HCT116 (cell line): ENCODE data around the gene TCEA2. TPM values are rescaled to one million over a fixed set of nuclear protein-coding genes. Genes with fewer than 3 reads are reported as not detected.

Experiments used
- ATAC-seq: fragments of 200-7000 bp; cut with Tn5 transposase; 2 replicates; pipeline ENCODE4 v1.9.1; 2020; ENCODE audit warnings: mild to moderate bottlenecking, moderate library complexity
- BruUV-seq: library from RNA; stranded (reverse); fragments of 400-500 nt; replicated peaks from 2 replicates; lab custom pipeline; 2021; lab: Mats Ljungman, UMichigan
- CTCF ChIA-PET: fragments of 300-600 bp; sonication (Branson Sonifier 250); formaldehyde crosslinking; loops from one replicate; lab custom pipeline; 2021; ENCODE audit warnings: antibody characterized with exemption; lab: Charles Lee
- POLR2A ChIA-PET: fragments of 300-600, 350-600 bp; sonication (Branson Sonifier 250); formaldehyde crosslinking; loops from one replicate; lab custom pipeline; 2021; ENCODE audit warnings: antibody characterized with exemption; lab: Charles Lee
- RAD21 ChIA-PET, 2 experiments: fragments of 300-600 bp; sonication (Branson Sonifier 250); formaldehyde crosslinking; loops; one replicate each; lab custom pipeline; 2023; ENCODE audit warnings: low total read pairs in 2 of 2; ENCODE audit not compliant: uncharacterized antibody in 2 of 2, unreplicated experiment in 2 of 2, low non-redundant PET in 1 of 2; lab: Charles Lee
- DNase-seq: peaks from one replicate; pipeline ENCODE4 v3.0.0-alpha.2; 2010; ENCODE audit warnings: low read depth, low spot score
- H2AFZ ChIP-seq: fragments of 200-600 bp; shearing (Covaris generic), sonication (generic); 2 replicates; pipeline ENCODE4 v1.6.1; 2017; ENCODE audit warnings: low read depth, mixed run types, mixed read lengths, antibody characterized with exemption, low read length; ENCODE audit not compliant: poor library complexity, severe bottlenecking
- H3K27ac ChIP-seq: 2 replicates; pipeline ENCODE4 v1.5.1; 2012; ENCODE audit warnings: low read depth, low read length
- H3K27me3 ChIP-seq: fragments of 200-600 bp; sonication (generic); 2 replicates; pipeline ENCODE4 v1.6.1; 2016; ENCODE audit warnings: mixed run types, low read length, mixed read lengths; ENCODE audit not compliant: insufficient read depth
- H3K36me3 ChIP-seq, 2 experiments: fragments of 200-500 bp in 1 of 2; fragments of 200-600 bp in 1 of 2; sonication (Bioruptor generic) in 1 of 2; sonication (generic) in 1 of 2; 2 replicates each; pipeline versions ENCODE4 v1.5.1 to v1.6.1; 2014 to 2016; ENCODE audit warnings: low read length in 2 of 2, inconsistent platforms in 1 of 2, mixed read lengths in 1 of 2, mixed run types in 1 of 2; ENCODE audit not compliant: insufficient read depth in 2 of 2, control insufficient read depth in 1 of 2
- H3K4me1 ChIP-seq, 2 experiments: fragments of 200-600 bp in 1 of 2; sonication (generic) in 1 of 2; 2 replicates each; pipeline versions ENCODE4 v1.5.1 to v1.6.1; 2012 to 2017; ENCODE audit warnings: low read length in 2 of 2, inconsistent platforms in 1 of 2, mild to moderate bottlenecking in 1 of 2, mixed read lengths in 1 of 2, mixed run types in 1 of 2, moderate library complexity in 1 of 2; ENCODE audit not compliant: insufficient read depth in 2 of 2, control insufficient read depth in 1 of 2
- H3K4me2 ChIP-seq: fragments of 200-600 bp; sonication (generic); 2 replicates; pipeline ENCODE4 v1.6.1; 2017; ENCODE audit warnings: mixed run types, low read length, mixed read lengths
- H3K4me3 ChIP-seq, 2 experiments: fragments of 200-600 bp in 1 of 2; sonication (generic) in 1 of 2; replicated peaks in 1 of 2; 2 replicates each; pipeline ENCODE4 v1.5.1; 2011 to 2016; ENCODE audit warnings: low read length in 2 of 2, control low read depth in 1 of 2, low read depth in 1 of 2, mild to moderate bottlenecking in 1 of 2, mixed read lengths in 1 of 2, mixed run types in 1 of 2
- H3K79me2 ChIP-seq: fragments of 200-600 bp; sonication (generic); 2 replicates; pipeline ENCODE4 v1.6.1; 2017; ENCODE audit warnings: mild to moderate bottlenecking, mixed run types, low read length, moderate library complexity, mixed read lengths; ENCODE audit not compliant: insufficient read depth
- H3K9ac ChIP-seq: fragments of 200-600 bp; sonication (generic); 2 replicates; pipeline ENCODE4 v1.6.1; 2016; ENCODE audit warnings: low read length, mixed read lengths
- H3K9me2 ChIP-seq: fragments of 200-600 bp; sonication (generic), shearing (Covaris generic); 2 replicates; pipeline ENCODE4 v1.6.1; 2017; ENCODE audit warnings: mixed run types, mild to moderate bottlenecking, moderate library complexity; ENCODE audit not compliant: insufficient read depth
- H3K9me3 ChIP-seq, 2 experiments: fragments of 200-500 bp in 1 of 2; fragments of 200-600 bp in 1 of 2; sonication (Bioruptor generic) in 1 of 2; sonication (generic) in 1 of 2; 2 replicates each; pipeline ENCODE4 v1.6.1; 2014 to 2017; ENCODE audit warnings: low read length in 2 of 2, mixed read lengths in 2 of 2, inconsistent platforms in 1 of 2, low read depth in 1 of 2, mild to moderate bottlenecking in 1 of 2, mixed run types in 1 of 2, moderate library complexity in 1 of 2; ENCODE audit not compliant: control insufficient read depth in 1 of 2, insufficient read depth in 1 of 2
- H4K20me1 ChIP-seq: fragments of 200-600 bp; sonication (generic), shearing (Covaris generic); 2 replicates; pipeline ENCODE4 v1.6.1; 2017; ENCODE audit warnings: mixed run types, mild to moderate bottlenecking, moderate library complexity; ENCODE audit not compliant: insufficient read depth
- ATF3 ChIP-seq: IDR thresholded peaks from 2 replicates; pipeline ENCODE4 v1.6.1; 2012
- JUND ChIP-seq: IDR thresholded peaks from 2 replicates; pipeline ENCODE4 v1.6.1; 2012
- RAD21 ChIP-seq: IDR thresholded peaks from 2 replicates; pipeline ENCODE4 v1.6.1; 2012; ENCODE audit warnings: low read depth, mild to moderate bottlenecking
- REST ChIP-seq: IDR thresholded peaks from 2 replicates; pipeline ENCODE4 v1.6.1; 2012; ENCODE audit warnings: low read depth
- ZBTB33 ChIP-seq: IDR thresholded peaks from 2 replicates; pipeline ENCODE4 v1.6.1; 2011; ENCODE audit warnings: mild to moderate bottlenecking, low read length, moderate library complexity; ENCODE audit not compliant: insufficient replicate concordance; ENCODE audit errors: extremely low read depth
- ZNF274 ChIP-seq: fragments of 200-500 bp; sonication (Bioruptor generic); IDR thresholded peaks from 2 replicates; pipeline ENCODE4 v1.6.1; 2014; ENCODE audit warnings: mild to moderate bottlenecking, low read depth, low read length, inconsistent platforms
- intact Hi-C: fragments of 100-400 bp; cut with micrococcal nuclease; formaldehyde crosslinking; loops from 2 replicates; pipeline ENCODE4 v1.10.0; 2022
- total RNA-seq: library from RNA; stranded (reverse); gene quantifications from one replicate; pipeline ENCODE4 v1.2.1, GENCODE V29; 2021; ENCODE audit not compliant: unreplicated experiment
- TF ChIP-seq, protein P1 (sequence below): IDR thresholded peaks from 2 replicates; pipeline ENCODE4 v1.6.1; 2012

Gene TCEA2
- total RNA-seq, 1 experiment from 2014 or later: 29.7 TPM

DNA sequence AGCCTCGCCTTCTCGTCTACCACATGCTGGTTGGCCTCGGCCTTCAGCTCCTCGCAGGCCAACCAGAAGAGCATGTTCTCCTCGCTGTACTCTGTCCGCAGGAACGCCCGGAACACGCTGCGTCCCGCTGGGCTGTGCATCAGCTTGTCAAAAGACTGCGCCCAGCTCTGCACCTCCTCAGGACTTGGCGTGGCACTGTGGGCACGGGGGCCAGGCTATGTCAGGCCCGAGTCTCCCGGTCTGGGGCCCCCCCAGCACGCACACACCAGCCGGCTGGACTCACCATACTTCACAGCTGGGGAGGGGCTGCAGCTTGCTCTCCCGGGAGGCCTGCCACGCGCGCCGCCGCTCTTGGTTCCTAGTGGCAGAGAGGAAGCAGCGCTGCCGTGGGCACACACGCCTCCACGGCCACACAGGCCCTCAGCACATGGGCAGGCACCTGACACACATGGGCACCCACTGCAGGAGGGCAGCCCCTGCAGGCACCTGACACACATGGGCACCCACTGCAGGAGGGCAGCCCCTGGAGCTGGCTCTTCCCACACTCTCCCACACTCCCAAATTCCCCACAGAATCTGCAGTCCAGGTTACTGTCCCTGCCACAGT, 11.3 kb downstream of the TCEA2 start:
- Histone ChIP-seq H3K4me1 (peaks cover 9 to 14% of the 10 kb centered on the region in 2 experiments), H3K4me3 (no peak overlapping the region), H3K9ac (no peak overlapping the region), H3K27me3 (no peaks in the 10 kb centered on the region)
- TF ChIP-seq ZNF274 (no peak), ATF3 (no peak), ZBTB33 (no peak), RAD21 (no peak), REST (no peak), JUND (no peak)
- TF ChIP-seq, protein P1, sequence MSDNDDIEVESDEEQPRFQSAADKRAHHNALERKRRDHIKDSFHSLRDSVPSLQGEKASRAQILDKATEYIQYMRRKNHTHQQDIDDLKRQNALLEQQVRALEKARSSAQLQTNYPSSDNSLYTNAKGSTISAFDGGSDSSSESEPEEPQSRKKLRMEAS: no peak
- TF ChIP-seq, all 23 proteins: peak for 0
- ATAC-seq (no peak), DNase-seq (no peak)
- BruUV-seq: no TSS peak
- ChIA-PET POLR2A (no interaction called here), RAD21 (no interaction called here), CTCF (no interaction called here)
- no peak overlapping the region for H2AFZ ChIP-seq
- H4K20me1 ChIP-seq: no peaks in the 10 kb centered on the region
- no peak overlapping the region for H3K27ac ChIP-seq
- no peaks in the 10 kb centered on the region for H3K9me3 ChIP-seq
- intact Hi-C loops: no loop called here
- no peaks in the 10 kb centered on the region for H3K9me2 ChIP-seq
- peaks cover 9% of the 10 kb centered on the region; the same call in 1 of the 2 replicates for H3K79me2 ChIP-seq
- H3K36me3 ChIP-seq: no peaks in the 10 kb centered on the region
- no peak overlapping the region for H3K4me2 ChIP-seq
